ENCODE data around the gene TSPAN7. TPM values are rescaled to one million over a fixed set of nuclear protein-coding genes. Genes with fewer than 3 reads are reported as not detected.

Gene TSPAN7
- total RNA-seq, 4 donors from 2014 or later, result 10.7 to 25.7 (median 16.0) TPM

GRCh38 chrX:38699696-38700095 lies 138.4 kb downstream of the TSPAN7 start:
- Histone ChIP-seq H3K9me3 (no peaks in the 10 kb centered on the region), H3K4me3 (no peak overlapping the region), H3K27ac (no peak overlapping the region), H3K27me3 (no peaks in the 10 kb centered on the region), H3K36me3 (no peaks in the 10 kb centered on the region), H3K4me1 (no peaks in the 10 kb centered on the region)
- TF ChIP-seq EP300 (IDR thresholded peaks at IDR 0.05) (no peak), POLR2A (IDR thresholded peaks at IDR 0.05) (no peak), POLR2AphosphoS5 (IDR thresholded peaks at IDR 0.05) (no peak), CTCF (IDR thresholded peaks at IDR 0.05) (no peak)
- no peak for DNase-seq (ENCODE audit: low spot score in 2 of 2)
- 15% methylated on average over 1 of the region's 1 CpG for WGBS

- Histone ChIP-seq H3K4me1 (no peaks in the 10 kb centered on the region), H3K27me3 (no peaks in the 10 kb centered on the region), H3K27ac (no peak overlapping the region), H3K36me3 (no peaks in the 10 kb centered on the region), H3K9me3 (no peaks in the 10 kb centered on the region), H3K4me3 (no peak overlapping the region)
- 74% methylated on average over 1 of the region's 1 CpG for WGBS
- no peak for DNase-seq (ENCODE audit: low spot score in 2 of 2)
- no peak for TF ChIP-seq POLR2A (IDR thresholded peaks at IDR 0.05)
- TF ChIP-seq EP300 (IDR thresholded peaks at IDR 0.05), result no peak
- no peak for TF ChIP-seq CTCF (IDR thresholded peaks at IDR 0.05)
- no peak for TF ChIP-seq POLR2AphosphoS5 (IDR thresholded peaks at IDR 0.05)
Measured at GRCh38 chrX:38701073-38701472, 139.7 kb downstream of the TSPAN7 start.

GRCh38 chrX:38704146-38704882 lies 143.0 kb downstream of the TSPAN7 start:
- Histone ChIP-seq H3K27ac (no peak overlapping the region), H3K4me1 (no peaks in the 10 kb centered on the region), H3K9me3 (no peaks in the 10 kb centered on the region), H3K27me3 (no peaks in the 10 kb centered on the region), H3K36me3 (no peaks in the 10 kb centered on the region), H3K4me3 (no peak overlapping the region)
- TF ChIP-seq POLR2A (IDR thresholded peaks at IDR 0.05), result no peak
- TF ChIP-seq POLR2AphosphoS5 (IDR thresholded peaks at IDR 0.05), result no peak
- TF ChIP-seq CTCF (IDR thresholded peaks at IDR 0.05), result no peak
- no peak for TF ChIP-seq EP300 (IDR thresholded peaks at IDR 0.05)
- no peak for DNase-seq (ENCODE audit: low spot score in 2 of 2)
- whole genome bisulfite sequencing, result 59% methylated on average over 2 of the region's 2 CpGs

- no peaks in the 10 kb centered on the region for H3K9me3 ChIP-seq
- H3K36me3 ChIP-seq, result no peaks in the 10 kb centered on the region
- no peak for TF ChIP-seq POLR2AphosphoS5 (IDR thresholded peaks at IDR 0.05)
- no peak for TF ChIP-seq CTCF (IDR thresholded peaks at IDR 0.05)
- TF ChIP-seq POLR2A (IDR thresholded peaks at IDR 0.05), result no peak
- no peak for TF ChIP-seq EP300 (IDR thresholded peaks at IDR 0.05)
- no peak overlapping the region for H3K4me3 ChIP-seq
- no peak for DNase-seq (ENCODE audit: low spot score in 2 of 2)
- H3K27ac ChIP-seq, result no peak overlapping the region
- H3K4me1 ChIP-seq, result no peaks in the 10 kb centered on the region
- no peaks in the 10 kb centered on the region for H3K27me3 ChIP-seq
- WGBS, result 30% methylated on average over 1 of the region's 1 CpG
Measured at GRCh38 chrX:38717871-38718270, 156.5 kb downstream of the TSPAN7 start.

- H3K27me3 ChIP-seq, result no peaks in the 10 kb centered on the region
- no peaks in the 10 kb centered on the region for H3K9me3 ChIP-seq
- H3K4me3 ChIP-seq, result no peak overlapping the region
- DNase-seq (ENCODE audit: low spot score in 2 of 2), result no peak
- H3K36me3 ChIP-seq, result no peaks in the 10 kb centered on the region
- H3K4me1 ChIP-seq, result no peaks in the 10 kb centered on the region
- no peak for TF ChIP-seq CTCF (IDR thresholded peaks at IDR 0.05)
- no peak for TF ChIP-seq EP300 (IDR thresholded peaks at IDR 0.05)
- no peak for TF ChIP-seq POLR2A (IDR thresholded peaks at IDR 0.05)
- no peak for TF ChIP-seq POLR2AphosphoS5 (IDR thresholded peaks at IDR 0.05)
- no peak overlapping the region for H3K27ac ChIP-seq
- 59% methylated on average over 1 of the region's 1 CpG for WGBS
Measured at GRCh38 chrX:38718311-38718710, 157.0 kb downstream of the TSPAN7 start.

Data from suprapubic skin (tissue), 4 donors.